Ishikawa (cell line): ENCODE results near the gene ZYG11B.

ENCODE experiments used
- CEBPB ChIP-seq: IDR thresholded peaks from 2 replicates; pipeline ENCODE4 v1.6.1; 2012
- CREB1 ChIP-seq: IDR thresholded peaks from 2 replicates; pipeline ENCODE4 v1.6.1; 2012; ENCODE audit warnings: low read depth
- EGR1 ChIP-seq: IDR thresholded peaks from 2 replicates; pipeline ENCODE4 v1.6.1; 2012
- EP300 ChIP-seq: IDR thresholded peaks from 2 replicates; pipeline ENCODE4 v1.6.1; 2012; ENCODE audit warnings: borderline replicate concordance
- FOXM1 ChIP-seq: IDR thresholded peaks from 2 replicates; pipeline ENCODE4 v1.6.1; 2012; ENCODE audit warnings: low read depth, borderline replicate concordance
- MAX ChIP-seq: IDR thresholded peaks from 2 replicates; pipeline ENCODE4 v1.6.1; 2012
- NFIC ChIP-seq: IDR thresholded peaks from 2 replicates; pipeline ENCODE4 v1.6.1; 2012
- RAD21 ChIP-seq: IDR thresholded peaks from 2 replicates; pipeline ENCODE4 v1.6.1; 2012; ENCODE audit warnings: low read depth
- REST ChIP-seq: IDR thresholded peaks from 2 replicates; pipeline ENCODE4 v1.6.1; 2012; ENCODE audit warnings: low read depth, mild to moderate bottlenecking
- TAF1 ChIP-seq: IDR thresholded peaks from 2 replicates; pipeline ENCODE4 v1.6.1; 2012; ENCODE audit warnings: low read depth, mild to moderate bottlenecking
- TCF12 ChIP-seq: IDR thresholded peaks from 2 replicates; pipeline ENCODE4 v1.6.1; 2012; ENCODE audit warnings: low read depth
- TEAD4 ChIP-seq: IDR thresholded peaks from 2 replicates; pipeline ENCODE4 v1.6.1; 2012
- USF1 ChIP-seq: IDR thresholded peaks from 2 replicates; pipeline ENCODE4 v1.6.1; 2012
- YY1 ChIP-seq: IDR thresholded peaks from 2 replicates; pipeline ENCODE4 v1.6.1; 2012; ENCODE audit warnings: low read depth
- ZBTB7A ChIP-seq: IDR thresholded peaks from 2 replicates; pipeline ENCODE4 v1.6.1; 2012; ENCODE audit warnings: low read depth

ZYG11B gene

GRCh38 chr1:52726265-52727113 is at the start of gene ZYG11B:
Gene ZYG11B, plus strand, starts transcription at chr1:52726453. Its CDS starts 201 bp downstream, at chr1:52726654.
- TF ChIP-seq TAF1 (peak; percentile 81; the same call in 1 of the 2 replicates), TEAD4 (no peak), EGR1 (no peak; the same call in 1 of the 2 replicates), FOXM1 (no peak), ZBTB7A (peak; percentile 14), TCF12 (no peak), REST (no peak), NFIC (no peak), RAD21 (peak; percentile 10; the same call in 1 of the 2 replicates), EP300 (no peak), YY1 (no peak), MAX (no peak)

GRCh38 chr1:52677076-52677806 is 49.0 kb upstream of the ZYG11B start:
- no peak for TF ChIP-seq EGR1

- TF ChIP-seq EGR1: no peak
These were observed 47.2 kb upstream of the ZYG11B start for GRCh38 chr1:52679048-52679447.

GRCh38 chr1:52679498-52679897 is 46.8 kb upstream of the ZYG11B start:
- TF ChIP-seq CEBPB (no peak), TEAD4 (no peak), REST (no peak), USF1 (no peak), FOXM1 (no peak), RAD21 (no peak), NFIC (no peak), TCF12 (no peak), EP300 (no peak), ZBTB7A (no peak), EGR1 (no peak), TAF1 (no peak), CREB1 (no peak), YY1 (no peak), MAX (no peak)

- TF ChIP-seq TCF12: no peak
- TF ChIP-seq CEBPB: no peak
- TF ChIP-seq USF1: no peak
- TF ChIP-seq YY1: no peak
- no peak for TF ChIP-seq TAF1
- no peak for TF ChIP-seq TEAD4
- TF ChIP-seq RAD21: no peak
- TF ChIP-seq MAX: no peak
- no peak for TF ChIP-seq EP300
These were observed 45.9 kb upstream of the ZYG11B start for GRCh38 chr1:52680353-52680752.

GRCh38 chr1:52681136-52681535 is 45.1 kb upstream of the ZYG11B start:
- no peak for TF ChIP-seq MAX
- no peak for TF ChIP-seq TAF1
- TF ChIP-seq CREB1: no peak
- TF ChIP-seq USF1: no peak
- TF ChIP-seq NFIC: no peak
- no peak for TF ChIP-seq CEBPB
- TF ChIP-seq FOXM1: no peak
- no peak for TF ChIP-seq TEAD4
- TF ChIP-seq ZBTB7A: no peak
- TF ChIP-seq EP300: no peak
- no peak for TF ChIP-seq TCF12
- TF ChIP-seq EGR1: no peak
- TF ChIP-seq YY1: no peak
- TF ChIP-seq RAD21: no peak
- TF ChIP-seq REST: no peak
